IPS-18a (cell line): ENCODE results near the gene KCTD19.

ENCODE experiments used
- H3K27ac ChIP-seq: one replicate; pipeline ENCODE4 v1.5.1; 2013; ENCODE audit warnings: low read length
- H3K27me3 ChIP-seq: one replicate; pipeline ENCODE4 v1.6.1; 2013; ENCODE audit warnings: mild to moderate bottlenecking, low read length; ENCODE audit not compliant: control insufficient read depth, insufficient read depth
- H3K36me3 ChIP-seq: one replicate; pipeline ENCODE4 v1.6.1; 2013; ENCODE audit warnings: low read depth, low read length; ENCODE audit not compliant: control insufficient read depth
- H3K4me1 ChIP-seq: one replicate; pipeline ENCODE4 v1.6.1; 2013; ENCODE audit warnings: low read depth, low read length; ENCODE audit not compliant: control insufficient read depth
- H3K4me3 ChIP-seq: one replicate; pipeline ENCODE4 v1.5.1; 2013; ENCODE audit warnings: low read length
- H3K9ac ChIP-seq: one replicate; pipeline ENCODE4 v1.6.1; 2013; ENCODE audit warnings: mild to moderate bottlenecking, low read length, moderate library complexity
- H3K9me3 ChIP-seq: one replicate; pipeline ENCODE4 v1.6.1; 2013; ENCODE audit warnings: low read depth, low read length; ENCODE audit not compliant: control insufficient read depth

The KCTD19 gene

DNA sequence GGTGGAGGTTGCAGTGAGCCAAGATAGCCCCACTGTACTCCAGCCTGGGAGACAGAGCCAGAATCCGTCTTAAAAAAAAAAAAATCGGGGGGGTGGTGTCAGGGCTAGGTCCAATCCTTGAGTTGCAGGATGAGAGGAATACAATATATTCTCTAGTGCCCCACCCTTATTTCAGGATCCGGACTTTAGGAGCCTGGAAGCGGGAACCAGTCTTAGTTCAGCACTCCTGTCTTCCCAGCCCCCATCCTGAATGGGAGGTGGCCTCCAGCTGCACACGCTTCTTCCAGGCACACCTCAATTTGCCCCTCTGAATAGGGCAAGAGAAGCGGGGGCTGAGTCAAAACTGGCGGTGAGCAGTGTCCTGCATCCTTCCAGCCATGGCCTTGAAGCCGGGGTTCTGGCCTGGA is 80.9 kb downstream of the KCTD19 start:
- peak overlapping the region; percentile 76 for H3K4me3 ChIP-seq

GRCh38 chr16:67245186-67245585 is 81.4 kb downstream of the KCTD19 start:
- Histone ChIP-seq H3K9me3 (no peaks in the 10 kb centered on the region), H3K9ac (peak overlapping the region; percentile 62), H3K27me3 (peaks cover 21% of the 10 kb centered on the region), H3K4me3 (peak overlapping the region; percentile 76), H3K27ac (no peak overlapping the region), H3K4me1 (peaks cover 31% of the 10 kb centered on the region), H3K36me3 (no peaks in the 10 kb centered on the region)

More for the DNA sequence above, 80.9 kb downstream of the KCTD19 start:
- H3K4me1 ChIP-seq = peaks cover 31% of the 10 kb centered on the region
- no peaks in the 10 kb centered on the region for H3K36me3 ChIP-seq
- peaks cover 26% of the 10 kb centered on the region for H3K27me3 ChIP-seq
- H3K9me3 ChIP-seq = no peaks in the 10 kb centered on the region
- peak overlapping the region; percentile 62 for H3K9ac ChIP-seq
- H3K27ac ChIP-seq = peak overlapping the region; percentile 28

GRCh38 chr16:67244387-67245185 is 82.0 kb downstream of the KCTD19 start:
- H3K4me1 ChIP-seq = peaks cover 27% of the 10 kb centered on the region
- no peaks in the 10 kb centered on the region for H3K36me3 ChIP-seq
- H3K9ac ChIP-seq = peak overlapping the region; percentile 7
- H3K4me3 ChIP-seq = no peak overlapping the region
- H3K27me3 ChIP-seq = peaks cover 15% of the 10 kb centered on the region
- no peaks in the 10 kb centered on the region for H3K9me3 ChIP-seq
- no peak overlapping the region for H3K27ac ChIP-seq

DNA sequence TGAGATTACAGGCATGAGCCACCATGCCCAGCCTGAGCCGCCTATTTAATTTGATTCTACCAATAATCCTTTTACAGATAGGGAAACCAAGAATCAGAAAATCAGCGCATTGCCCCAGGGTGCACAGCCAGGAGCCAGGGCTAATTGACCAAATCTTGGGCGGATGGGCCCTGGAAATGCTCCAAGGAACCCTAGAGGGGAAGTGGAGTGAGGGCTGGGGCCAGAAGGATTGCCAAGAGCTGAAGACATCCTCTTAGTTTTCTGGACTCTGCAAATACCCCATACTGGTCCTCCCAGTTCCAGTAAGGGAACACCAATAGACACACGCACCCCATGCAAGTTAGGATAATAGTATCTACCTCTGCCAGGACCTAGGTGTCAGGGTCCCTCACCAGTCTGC is 83.1 kb downstream of the KCTD19 start:
- Histone ChIP-seq H3K9me3 (no peaks in the 10 kb centered on the region), H3K4me3 (no peak overlapping the region), H3K27ac (no peak overlapping the region), H3K9ac (no peak overlapping the region), H3K36me3 (peaks cover 4% of the 10 kb centered on the region), H3K4me1 (peaks cover 23% of the 10 kb centered on the region), H3K27me3 (peaks cover 7% of the 10 kb centered on the region)

GRCh38 chr16:67242138-67242730 is 84.3 kb downstream of the KCTD19 start:
- Histone ChIP-seq H3K9me3 (no peaks in the 10 kb centered on the region), H3K4me3 (no peak overlapping the region), H3K36me3 (peaks cover 8% of the 10 kb centered on the region), H3K4me1 (peaks cover 17% of the 10 kb centered on the region), H3K27ac (no peak overlapping the region), H3K9ac (no peak overlapping the region), H3K27me3 (no peaks in the 10 kb centered on the region)

GRCh38 chr16:67241008-67241900 is 85.3 kb downstream of the KCTD19 start:
- no peaks in the 10 kb centered on the region for H3K9me3 ChIP-seq
- H3K4me3 ChIP-seq = no peak overlapping the region
- H3K27me3 ChIP-seq = no peaks in the 10 kb centered on the region
- H3K27ac ChIP-seq = no peak overlapping the region
- H3K36me3 ChIP-seq = peaks cover 8% of the 10 kb centered on the region
- peaks cover 17% of the 10 kb centered on the region for H3K4me1 ChIP-seq
- H3K9ac ChIP-seq = peak overlapping the region; percentile 6

GRCh38 chr16:67240506-67240905 is 86.0 kb downstream of the KCTD19 start:
- no peaks in the 10 kb centered on the region for H3K9me3 ChIP-seq
- no peak overlapping the region for H3K9ac ChIP-seq
- H3K36me3 ChIP-seq = peaks cover 8% of the 10 kb centered on the region
- no peak overlapping the region for H3K4me3 ChIP-seq
- peaks cover 13% of the 10 kb centered on the region for H3K4me1 ChIP-seq
- H3K27ac ChIP-seq = no peak overlapping the region
- no peaks in the 10 kb centered on the region for H3K27me3 ChIP-seq
